Measurements from ENCODE around the gene ADTRP.
"Not testable (repeated sequence)": the region's sequence is repeated elsewhere in the genome, so short reads cannot be mapped to it uniquely, and the experiment has no call there.

The ADTRP gene

GRCh38 chr6:11803591-11803971 is 25.0 kb upstream of the ADTRP start:
- DNase-seq (ENCODE audit: low spot score), result no peak

GRCh38 chr6:11802886-11803590 is 24.4 kb upstream of the ADTRP start:
- peak; percentile 8 for DNase-seq (ENCODE audit: low spot score)

GRCh38 chr6:11800531-11800930 is 21.9 kb upstream of the ADTRP start:
- not testable (repeated sequence) for DNase-seq (ENCODE audit: low spot score)

- DNase-seq (ENCODE audit: low spot score), result no peak
Observed at GRCh38 chr6:11798538-11798937, 19.9 kb upstream of the ADTRP start.

GRCh38 chr6:11798096-11798495 is 19.5 kb upstream of the ADTRP start:
- DNase-seq (ENCODE audit: low spot score), result no peak

- DNase-seq (ENCODE audit: low spot score), result no peak
Observed at GRCh38 chr6:11796829-11797228, 18.2 kb upstream of the ADTRP start.

GRCh38 chr6:11795403-11795802 is 16.8 kb upstream of the ADTRP start:
- no peak for DNase-seq (ENCODE audit: low spot score)

- no peak for DNase-seq (ENCODE audit: low spot score)
Observed at GRCh38 chr6:11793277-11793676, 14.7 kb upstream of the ADTRP start.

- no peak for DNase-seq (ENCODE audit: low spot score)
Observed at GRCh38 chr6:11791354-11792107, 12.9 kb upstream of the ADTRP start.

GRCh38 chr6:11789744-11790143 is 11.1 kb upstream of the ADTRP start:
- no peak for DNase-seq (ENCODE audit: low spot score)

GRCh38 chr6:11788043-11788442 is 9.4 kb upstream of the ADTRP start:
- DNase-seq (ENCODE audit: low spot score), result no peak

GRCh38 chr6:11785774-11786579 is 7.4 kb upstream of the ADTRP start:
- no peak for DNase-seq (ENCODE audit: low spot score)

GRCh38 chr6:11785415-11785773 is 6.8 kb upstream of the ADTRP start:
- no peak for DNase-seq (ENCODE audit: low spot score)

- no peak for DNase-seq (ENCODE audit: low spot score)
Observed at GRCh38 chr6:11784341-11784740, 5.7 kb upstream of the ADTRP start.

GRCh38 chr6:11783524-11784064 is 5.0 kb upstream of the ADTRP start:
- DNase-seq (ENCODE audit: low spot score), result no peak

GRCh38 chr6:11782524-11782923 is 3.9 kb upstream of the ADTRP start:
- no peak for DNase-seq (ENCODE audit: low spot score)

GRCh38 chr6:11780097-11780428 is 1.5 kb upstream of the ADTRP start:
- DNase-seq (ENCODE audit: low spot score), result no peak

GRCh38 chr6:11779329-11780096 is 910 bp upstream of the ADTRP start:
- no peak for DNase-seq (ENCODE audit: low spot score)

GRCh38 chr6:11778036-11778435 is 567 bp downstream of the ADTRP start:
- DNase-seq (ENCODE audit: low spot score), result no peak

- no peak for DNase-seq (ENCODE audit: low spot score)
Observed at GRCh38 chr6:11775791-11776409, 2.7 kb downstream of the ADTRP start.

GRCh38 chr6:11774426-11774825 is 4.2 kb downstream of the ADTRP start:
- no peak for DNase-seq (ENCODE audit: low spot score)

- no peak for DNase-seq (ENCODE audit: low spot score)
Observed at GRCh38 chr6:11773581-11773980, 5.0 kb downstream of the ADTRP start.

Data from SW480 (cell line).